ENCODE results near the gene C2CD3. TPM values are rescaled to one million over a fixed set of nuclear protein-coding genes. Genes with fewer than 3 reads are reported as not detected.

The C2CD3 gene
- polyA plus RNA-seq, 1 donor from 2014 or later, result 7.5 TPM

DNA sequence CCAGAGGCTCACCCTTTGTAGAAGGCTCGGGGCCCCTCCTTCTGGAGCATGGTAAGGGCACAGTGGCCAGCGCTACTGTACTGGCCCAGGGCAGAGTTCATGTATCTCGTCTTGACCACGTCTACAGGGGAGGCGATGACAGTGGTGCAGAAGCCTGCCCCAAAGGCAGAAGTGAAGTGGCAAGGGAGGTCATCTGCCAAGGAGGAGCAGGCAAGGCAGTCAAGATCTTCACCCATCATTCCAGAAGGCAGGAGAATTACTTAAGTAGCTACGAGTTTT lies 195.4 kb downstream of the C2CD3 start:
- peaks cover 23% of the 10 kb centered on the region for H3K36me3 Mint-ChIP-seq
- peaks cover 2% of the 10 kb centered on the region for H3K27me3 Mint-ChIP-seq
- no peaks in the 10 kb centered on the region for H3K9me3 Mint-ChIP-seq
- peak overlapping the region; percentile 41 to 88 (median 70) for H3K4me3 Mint-ChIP-seq
- H3K27ac Mint-ChIP-seq, result peak overlapping the region; percentile 80 to 97 (median 93)
- peaks cover 60 to 76% (median 68%) of the 10 kb centered on the region in 3 donors for H3K4me1 Mint-ChIP-seq

DNA sequence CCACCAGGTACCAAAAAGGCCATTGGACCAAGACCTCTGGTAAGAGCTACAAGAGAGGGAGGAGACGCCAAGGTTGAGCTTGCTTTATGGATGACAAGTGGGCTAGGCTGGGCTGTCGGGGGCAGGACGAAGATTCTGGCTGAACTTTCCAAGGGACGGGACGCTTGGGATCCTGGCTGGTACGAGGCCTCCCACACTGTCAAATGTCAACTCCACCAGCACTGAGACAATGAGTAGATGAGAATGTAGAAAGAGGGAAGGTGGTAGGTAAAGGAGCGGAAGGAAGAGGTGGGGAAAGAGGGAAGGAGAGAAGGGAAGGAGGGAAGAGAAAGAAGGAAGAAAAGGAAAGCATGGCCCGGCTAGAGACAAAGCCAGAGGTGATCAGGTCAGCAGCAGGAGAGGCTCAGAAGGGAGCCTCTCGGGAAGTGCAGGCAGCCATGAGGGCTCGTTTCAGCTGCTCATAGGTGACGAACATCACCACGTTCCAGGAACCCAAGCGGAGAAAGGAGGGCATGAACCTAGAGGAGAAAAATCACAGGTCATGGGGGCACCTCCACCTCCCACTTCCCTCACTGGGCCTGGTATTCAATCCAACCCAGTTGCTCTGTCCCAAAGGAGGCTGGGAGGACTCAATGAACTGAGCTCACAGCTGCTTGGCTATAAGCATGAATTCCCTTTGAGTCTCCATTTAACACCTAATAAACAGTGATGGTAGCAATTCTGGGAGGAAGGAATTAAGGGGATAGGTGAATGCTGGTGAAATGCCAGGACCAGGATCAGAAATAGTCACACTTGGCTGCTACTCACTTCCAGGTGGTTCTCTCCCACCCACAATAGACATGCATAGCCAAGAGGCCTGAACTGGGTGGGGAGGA lies 196.0 kb downstream of the C2CD3 start:
- Mint-ChIP-seq H3K4me3 (peak overlapping the region; percentile 50 to 88 (median 80)), H3K9me3 (no peaks in the 10 kb centered on the region), H3K36me3 (peaks cover 20% of the 10 kb centered on the region), H3K4me1 (peaks cover 60 to 74% (median 68%) of the 10 kb centered on the region in 3 donors), H3K27ac (peak overlapping the region; percentile 93 to 97 (median 94)), H3K27me3 (peaks cover 2% of the 10 kb centered on the region)

DNA sequence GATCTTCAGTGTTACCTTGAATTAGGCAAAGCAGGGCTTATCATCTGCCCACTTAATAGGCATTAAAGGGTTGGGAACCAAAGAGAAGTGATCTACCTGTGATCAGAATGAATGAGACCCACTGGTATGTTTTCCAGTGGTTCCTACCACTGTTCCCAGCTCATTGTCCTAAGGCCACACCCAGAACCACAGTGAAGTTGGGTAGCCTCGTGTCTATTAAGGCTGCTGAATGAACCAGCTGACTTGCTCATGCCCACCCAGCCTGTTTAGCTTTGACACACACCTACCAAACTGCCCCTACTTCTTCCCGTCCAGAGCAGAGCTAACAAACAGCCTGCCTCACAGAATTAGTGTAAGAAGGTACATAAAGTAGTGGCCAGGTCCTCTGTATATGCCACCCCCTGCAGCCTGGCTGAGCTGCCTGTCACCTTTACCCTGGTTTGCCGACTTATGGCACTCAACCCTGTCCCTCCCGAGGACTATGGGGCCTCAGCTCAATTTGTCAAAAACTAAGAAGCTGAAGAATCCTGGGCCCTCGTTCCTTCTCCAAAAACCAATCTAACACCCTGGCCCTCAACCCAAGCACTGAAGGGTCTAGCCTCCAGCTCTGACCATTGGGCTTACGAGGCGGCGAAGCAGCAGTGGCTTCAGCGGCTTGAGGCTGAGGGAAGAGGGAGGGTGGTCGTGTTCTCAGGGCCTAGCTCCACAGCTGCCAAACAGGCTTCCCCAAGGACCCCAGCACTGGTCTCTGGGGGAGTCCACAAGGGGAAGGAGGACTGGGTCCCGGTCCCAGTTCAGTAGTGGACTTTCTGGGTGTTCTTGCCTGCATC lies 198.0 kb downstream of the C2CD3 start:
- Mint-ChIP-seq H3K4me3 (peak overlapping the region in 2 of 4 donors; percentile 70 to 77), H3K27ac (peak overlapping the region; percentile 93 to 97 (median 94)), H3K36me3 (peaks cover 18% of the 10 kb centered on the region), H3K9me3 (no peaks in the 10 kb centered on the region), H3K4me1 (peaks cover 60 to 70% (median 70%) of the 10 kb centered on the region in 3 donors), H3K27me3 (peaks cover 2% of the 10 kb centered on the region)

DNA sequence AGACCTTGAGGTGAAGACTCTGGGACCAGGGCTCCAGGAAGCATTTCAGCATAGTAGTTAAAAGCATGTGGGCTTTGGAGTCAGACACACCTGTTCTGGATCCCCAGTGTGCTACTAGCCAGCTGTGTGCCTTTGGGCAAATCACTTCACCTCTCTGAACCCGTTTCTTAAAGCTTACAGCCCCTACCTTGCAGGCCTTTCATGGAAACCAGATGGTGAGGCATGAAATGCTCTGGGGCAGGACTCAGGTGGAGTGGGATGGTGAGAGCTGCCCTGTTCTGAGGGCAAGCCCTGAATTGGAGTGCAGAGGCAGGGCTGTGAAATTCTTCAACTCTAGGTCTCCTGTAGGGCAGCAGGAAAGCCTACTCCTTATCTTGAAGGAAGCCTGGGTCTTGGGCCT lies 198.6 kb downstream of the C2CD3 start:
- no peaks in the 10 kb centered on the region for H3K9me3 Mint-ChIP-seq
- H3K4me3 Mint-ChIP-seq, result peak overlapping the region in 1 of 4 donors; percentile 77
- H3K4me1 Mint-ChIP-seq, result peaks cover 56 to 67% (median 64%) of the 10 kb centered on the region in 3 donors
- H3K27ac Mint-ChIP-seq, result peak overlapping the region; percentile 93 to 97 (median 94)
- H3K36me3 Mint-ChIP-seq, result peaks cover 15% of the 10 kb centered on the region
- peaks cover 2% of the 10 kb centered on the region for H3K27me3 Mint-ChIP-seq

DNA sequence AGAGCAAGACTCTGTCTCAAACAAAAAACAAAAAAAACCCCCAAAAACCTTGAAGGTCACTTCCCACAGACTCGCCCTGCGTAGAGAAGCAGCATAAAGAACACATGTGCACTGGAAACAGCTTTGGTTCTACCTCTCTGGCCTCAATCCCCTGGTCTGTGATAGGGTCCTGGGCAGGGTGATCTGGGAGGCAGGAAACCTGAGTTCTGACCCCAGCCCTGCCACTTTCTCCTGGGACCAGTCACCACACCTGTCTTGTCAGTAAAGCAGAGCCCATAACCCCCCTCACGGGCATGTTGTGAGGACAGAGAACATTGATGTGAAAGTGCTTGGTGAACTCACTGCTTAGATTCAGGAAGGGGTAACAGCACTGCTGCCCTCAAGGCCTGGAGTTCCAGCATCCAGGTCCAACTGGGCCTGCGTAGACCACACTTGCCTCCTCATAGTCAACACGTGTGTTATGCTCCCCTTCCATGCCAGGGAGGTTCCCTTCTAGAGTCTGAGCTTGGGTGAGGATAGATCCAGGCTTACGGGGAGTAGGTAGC lies 199.6 kb downstream of the C2CD3 start:
- H3K36me3 Mint-ChIP-seq, result peaks cover 10% of the 10 kb centered on the region
- no peaks in the 10 kb centered on the region for H3K9me3 Mint-ChIP-seq
- H3K4me1 Mint-ChIP-seq, result peaks cover 53 to 61% (median 59%) of the 10 kb centered on the region in 3 donors
- peak overlapping the region; percentile 93 to 97 (median 94) for H3K27ac Mint-ChIP-seq
- peak overlapping the region in 3 of 4 donors; percentile 68 to 77 (median 75) for H3K4me3 Mint-ChIP-seq
- peaks cover 2% of the 10 kb centered on the region for H3K27me3 Mint-ChIP-seq

DNA sequence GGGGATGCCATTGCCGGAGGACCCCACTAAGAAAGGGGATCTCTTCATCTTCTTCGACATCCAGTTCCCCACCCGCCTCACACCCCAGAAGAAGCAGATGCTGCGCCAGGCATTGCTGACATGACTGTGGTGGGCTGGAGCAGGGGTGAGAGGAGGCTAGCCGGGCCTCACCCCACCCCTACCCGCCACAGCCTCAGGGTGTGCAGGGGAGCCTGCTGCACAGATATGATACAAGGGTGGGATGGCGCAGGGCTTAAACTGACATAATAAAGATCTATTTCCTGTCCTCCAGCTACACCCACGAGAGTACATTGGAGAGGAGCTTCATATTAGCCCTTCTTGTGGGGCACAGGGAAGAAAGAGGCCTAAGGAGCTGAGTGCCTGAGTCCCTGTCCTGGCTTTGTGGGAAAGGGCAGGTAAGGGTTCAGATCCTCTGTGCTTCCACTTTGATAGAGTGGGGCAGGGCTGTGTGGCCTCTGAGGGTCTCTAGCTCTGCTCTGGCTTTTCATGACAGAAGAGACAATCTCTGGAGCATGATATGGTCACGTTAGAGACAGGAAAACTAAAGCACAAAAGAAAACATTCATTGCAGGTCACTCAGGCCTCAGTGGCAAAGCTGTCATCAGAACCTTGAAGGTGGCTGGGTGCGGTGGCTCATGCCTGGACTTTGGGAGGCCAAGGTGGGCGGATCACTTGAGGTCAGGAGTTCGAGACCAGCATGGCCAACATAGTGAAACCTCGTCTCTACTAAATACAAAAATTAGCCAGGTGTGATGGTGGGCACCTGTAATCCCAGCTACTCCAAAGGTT lies 200.6 kb downstream of the C2CD3 start:
- Mint-ChIP-seq H3K9me3 (no peaks in the 10 kb centered on the region), H3K36me3 (peaks cover 8% of the 10 kb centered on the region), H3K27ac (peak overlapping the region; percentile 93 to 97 (median 94)), H3K4me1 (peaks cover 48 to 55% (median 53%) of the 10 kb centered on the region in 3 donors), H3K27me3 (peaks cover 2% of the 10 kb centered on the region), H3K4me3 (peak overlapping the region; percentile 30 to 77 (median 60))

DNA sequence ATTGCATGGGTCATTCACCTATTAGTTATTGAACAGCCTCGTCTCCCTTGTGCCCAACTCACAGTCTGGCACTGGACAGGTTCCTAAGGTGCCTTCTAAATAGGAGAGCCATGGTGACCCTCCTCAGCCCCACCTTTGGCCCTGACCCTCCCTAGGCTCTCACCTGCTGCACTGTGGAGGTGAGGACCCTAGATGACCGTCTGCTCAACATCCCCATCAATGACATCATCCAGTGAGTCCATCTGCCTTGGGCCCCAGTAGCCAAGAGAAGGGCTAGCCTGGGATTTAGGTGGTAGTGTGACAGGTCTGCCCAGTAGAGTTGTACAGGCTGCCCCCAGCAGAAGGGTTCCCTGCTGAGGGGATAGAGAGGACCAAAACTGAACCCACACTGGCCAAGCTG lies 201.7 kb downstream of the C2CD3 start:
- Mint-ChIP-seq H3K27me3 (no peaks in the 10 kb centered on the region), H3K9me3 (no peaks in the 10 kb centered on the region), H3K4me1 (peaks cover 37 to 47% (median 42%) of the 10 kb centered on the region in 3 donors), H3K36me3 (peaks cover 2% of the 10 kb centered on the region), H3K27ac (peak overlapping the region; percentile 93 to 97 (median 94)), H3K4me3 (peak overlapping the region in 2 of 4 donors; percentile 12 to 77)

DNA sequence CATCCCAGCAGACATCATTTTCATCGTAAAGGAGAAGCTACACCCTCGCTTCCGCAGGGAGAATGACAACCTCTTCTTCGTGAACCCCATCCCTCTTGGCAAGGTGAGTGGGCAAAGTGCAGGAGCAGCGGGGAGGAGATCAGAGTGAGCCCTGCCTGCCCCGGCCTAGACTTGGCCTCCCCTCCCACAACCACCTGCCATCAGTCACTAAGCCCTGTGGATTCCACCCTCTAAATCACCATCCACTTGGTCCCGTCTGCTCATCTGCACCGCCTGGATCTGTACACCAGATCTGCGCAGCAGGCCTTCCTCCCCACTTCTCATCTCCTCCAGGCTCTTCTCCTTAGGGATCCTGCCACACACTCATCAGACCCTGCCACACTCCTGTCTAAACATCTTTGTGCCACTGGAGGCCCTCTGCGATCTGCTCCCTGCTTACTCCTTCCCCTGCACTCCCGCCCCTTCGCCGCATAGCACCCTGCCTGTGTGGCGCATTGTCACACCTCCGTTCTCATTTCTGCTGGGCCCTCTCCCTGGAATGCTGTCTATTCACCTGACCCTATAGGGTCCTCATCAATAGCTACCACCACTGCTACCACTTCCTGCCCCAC lies 202.3 kb downstream of the C2CD3 start:
- H3K4me3 Mint-ChIP-seq, result peak overlapping the region in 2 of 4 donors; percentile 35 to 77
- peaks cover 2% of the 10 kb centered on the region for H3K36me3 Mint-ChIP-seq
- peaks cover 31 to 42% (median 37%) of the 10 kb centered on the region in 3 donors for H3K4me1 Mint-ChIP-seq
- peak overlapping the region; percentile 93 to 97 (median 94) for H3K27ac Mint-ChIP-seq
- H3K27me3 Mint-ChIP-seq, result no peaks in the 10 kb centered on the region
- H3K9me3 Mint-ChIP-seq, result no peaks in the 10 kb centered on the region

DNA sequence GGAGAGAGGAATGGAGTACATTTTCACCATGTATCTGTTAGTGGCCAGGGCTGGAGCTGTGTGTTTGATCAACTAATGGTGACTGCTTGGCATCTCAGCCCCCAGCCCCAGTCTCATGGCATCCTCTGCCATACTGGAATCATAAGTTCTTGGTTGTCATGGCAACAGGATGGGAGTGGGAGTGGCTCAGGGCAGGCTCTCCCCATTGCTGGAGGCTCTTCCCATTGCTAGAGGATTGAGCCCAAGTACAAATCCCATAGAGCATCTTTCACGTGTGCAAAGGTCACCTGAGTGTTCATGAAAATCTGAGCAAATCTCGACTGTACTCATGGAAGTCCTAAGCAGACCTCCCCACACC lies 205.1 kb downstream of the C2CD3 start:
- Mint-ChIP-seq H3K4me1 (peaks cover 15 to 21% (median 17%) of the 10 kb centered on the region in 3 donors), H3K27me3 (no peaks in the 10 kb centered on the region), H3K4me3 (no peak overlapping the region), H3K27ac (peak overlapping the region in 1 of 3 donors; percentile 39), H3K9me3 (no peaks in the 10 kb centered on the region), H3K36me3 (no peaks in the 10 kb centered on the region)

DNA sequence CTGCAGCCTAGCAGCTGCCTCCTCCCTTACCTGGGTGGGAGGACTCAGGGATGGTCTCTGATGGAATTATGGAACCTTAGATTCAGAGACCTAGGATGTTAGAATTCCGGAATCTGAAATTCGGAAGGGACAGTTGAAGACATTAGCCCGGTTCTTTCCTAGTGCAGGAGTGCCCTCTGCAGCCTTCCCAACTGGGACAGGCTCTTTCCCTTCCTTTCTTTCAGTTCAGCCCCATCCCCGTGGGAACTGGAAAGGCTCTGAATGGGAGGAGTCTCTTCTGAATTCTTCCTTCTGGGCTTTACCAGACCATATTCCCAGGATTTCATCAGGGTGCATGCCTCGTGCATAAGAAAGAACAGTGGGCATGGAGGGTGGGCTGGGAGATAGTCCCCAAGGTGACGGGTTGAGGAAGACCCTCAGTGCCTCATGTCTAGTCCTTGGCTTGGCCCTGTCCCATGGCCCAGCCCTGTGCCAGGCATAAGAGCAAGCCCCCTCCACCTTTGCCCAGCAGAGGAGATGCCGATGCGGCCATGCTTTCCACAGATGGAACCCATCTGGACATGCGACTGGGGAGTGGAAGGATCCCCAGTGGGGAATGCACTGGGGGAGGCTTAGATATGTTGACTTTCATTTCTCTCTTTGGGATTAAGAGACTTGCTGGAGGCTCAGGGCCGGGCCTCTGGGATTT lies 205.6 kb downstream of the C2CD3 start:
- Mint-ChIP-seq H3K4me1 (peaks cover 10 to 18% (median 12%) of the 10 kb centered on the region in 3 donors), H3K27ac (peak overlapping the region in 1 of 3 donors; percentile 18), H3K4me3 (peak overlapping the region in 1 of 4 donors; percentile 39), H3K27me3 (no peaks in the 10 kb centered on the region), H3K36me3 (no peaks in the 10 kb centered on the region), H3K9me3 (no peaks in the 10 kb centered on the region)

DNA sequence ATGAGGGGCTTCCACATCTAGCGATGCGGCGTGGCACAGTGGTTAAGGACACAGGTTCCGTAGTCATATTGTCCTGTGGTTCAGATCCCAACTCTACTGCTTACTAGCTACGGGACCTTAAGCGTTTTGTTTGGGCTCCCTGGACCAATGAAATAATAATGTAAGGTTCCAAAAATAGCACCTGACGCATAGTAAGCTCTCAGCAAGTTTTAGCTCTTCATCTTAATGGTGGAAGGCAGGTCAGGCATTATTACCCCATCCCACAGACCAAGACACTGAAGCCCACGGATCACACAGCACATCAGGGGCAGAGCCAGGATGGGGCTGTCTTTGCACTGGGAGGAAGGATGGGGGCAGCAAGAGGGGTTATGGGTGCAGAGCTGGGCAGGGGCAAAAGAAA lies 206.9 kb downstream of the C2CD3 start:
- H3K9me3 Mint-ChIP-seq, result no peaks in the 10 kb centered on the region
- peaks cover 4 to 6% (median 6%) of the 10 kb centered on the region in 3 donors for H3K4me1 Mint-ChIP-seq
- no peaks in the 10 kb centered on the region for H3K36me3 Mint-ChIP-seq
- H3K4me3 Mint-ChIP-seq, result no peak overlapping the region
- peak overlapping the region in 1 of 3 donors; percentile 0 for H3K27ac Mint-ChIP-seq
- H3K27me3 Mint-ChIP-seq, result no peaks in the 10 kb centered on the region

Measured in IgD-negative memory B cell (primary cell).